OCI-LY1 (cell line): ENCODE measurements around the gene CBFA2T3.

Experiments
- CTCF ChIP-seq: fragments of 200-600 bp; sonication (generic), shearing (Covaris generic); IDR thresholded peaks from 2 replicates; pipeline ENCODE4 v1.5.1; 2017; ENCODE audit warnings: mild to moderate bottlenecking, antibody characterized with exemption, low read length, moderate library complexity, mixed read lengths
- EZH2 ChIP-seq: fragments of 200-600 bp; sonication (generic), shearing (Covaris generic); IDR thresholded peaks from 2 replicates; pipeline ENCODE4 v1.8.0; 2017; ENCODE audit warnings: borderline replicate concordance, mixed run types, mild to moderate bottlenecking, antibody characterized with exemption, low read length, moderate library complexity, mixed read lengths

- no peak for TF ChIP-seq CTCF
- no peak for TF ChIP-seq EZH2
These were observed 125.4 kb downstream of the CBFA2T3 start for GRCh38 chr16:88851616-88852015.
